ENCODE measurements around the gene ZNHIT2.
A peak's percentile ranks its signal among the peaks of the same experiment; 100 is the strongest.

The ZNHIT2 gene

GRCh38 chr11:65134240-65134951 lies 16.9 kb upstream of the ZNHIT2 start, which contains the start of gene SYVN1:
SYVN1 (minus strand) TSS chr11:65134519; CDS start chr11:65133601, 918 bp downstream.
- DNase-seq, result peak; percentile 86

- DNase-seq, result no peak
Measured at GRCh38 chr11:65133724-65134123, 16.2 kb upstream of the ZNHIT2 start.

DNA sequence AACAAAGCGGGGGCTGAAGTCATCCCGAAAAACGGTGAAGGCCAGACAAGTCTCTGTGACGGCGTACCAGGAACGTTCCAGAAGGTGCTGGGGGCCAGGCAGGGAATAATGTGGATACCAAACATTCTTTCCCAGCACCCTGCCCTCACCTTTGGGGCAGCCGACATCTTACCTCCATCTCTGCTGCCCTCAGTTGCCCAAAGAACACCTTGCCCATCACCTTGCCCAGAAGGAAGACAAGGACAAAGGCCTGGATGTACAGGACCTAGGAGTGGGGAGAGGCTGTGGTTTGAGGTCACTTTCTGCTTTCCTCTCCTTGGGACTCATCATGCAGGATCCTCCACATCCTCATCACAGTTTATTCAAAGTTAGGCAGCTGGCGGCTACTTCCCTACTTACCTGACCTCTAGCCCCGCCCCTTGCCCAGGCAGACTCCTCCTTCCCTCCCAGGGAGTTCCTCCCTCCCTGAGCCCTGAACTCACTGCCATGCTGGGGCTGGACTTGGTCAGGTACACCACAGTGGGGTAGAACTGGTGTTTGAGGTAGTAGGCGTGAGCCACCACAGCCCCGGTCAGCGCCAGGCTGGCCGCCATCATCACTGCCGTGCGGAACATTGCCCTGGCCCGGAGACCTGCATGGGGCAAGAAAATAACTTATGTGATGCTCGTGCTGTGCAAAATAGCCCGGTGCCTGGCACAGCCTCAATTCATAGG lies 15.6 kb upstream of the ZNHIT2 start:
- DNase-seq, result no peak

DNA sequence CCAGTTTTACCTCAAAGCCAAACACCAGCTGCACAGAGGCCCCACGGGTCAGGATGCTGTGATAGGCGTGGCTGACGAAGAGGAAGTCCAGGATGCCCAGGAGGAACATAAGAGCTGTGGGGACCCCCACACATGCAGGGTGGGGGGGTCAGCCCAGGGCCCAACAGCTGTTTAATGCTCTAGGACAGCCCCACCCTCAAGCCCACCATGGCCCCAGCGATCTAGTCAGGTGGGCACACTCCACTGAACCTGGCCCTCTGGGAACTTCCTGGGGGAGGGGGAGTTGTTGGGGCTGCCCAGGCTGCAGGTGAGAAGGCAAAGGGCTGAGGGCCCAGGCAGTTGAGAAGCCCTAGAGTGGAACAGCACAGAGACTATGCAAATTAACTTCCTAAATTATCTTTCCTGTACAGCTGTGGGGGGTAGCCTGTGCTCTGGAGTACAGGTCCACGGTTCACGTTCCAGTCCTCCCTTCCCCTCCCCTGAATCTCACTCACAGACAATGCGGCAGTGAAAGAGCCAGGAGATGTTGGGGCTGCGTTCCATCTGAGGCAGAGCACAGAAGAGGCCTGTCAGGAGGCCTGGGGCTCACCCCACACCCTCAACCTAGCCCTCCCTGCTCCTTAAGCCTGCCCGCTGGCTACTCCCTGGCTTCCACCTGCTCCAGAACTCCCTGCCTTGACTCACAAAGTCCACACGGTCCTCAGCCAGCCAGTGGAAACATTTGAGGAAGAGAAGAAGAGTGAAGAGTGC lies 14.9 kb upstream of the ZNHIT2 start:
- no peak for DNase-seq

DNA sequence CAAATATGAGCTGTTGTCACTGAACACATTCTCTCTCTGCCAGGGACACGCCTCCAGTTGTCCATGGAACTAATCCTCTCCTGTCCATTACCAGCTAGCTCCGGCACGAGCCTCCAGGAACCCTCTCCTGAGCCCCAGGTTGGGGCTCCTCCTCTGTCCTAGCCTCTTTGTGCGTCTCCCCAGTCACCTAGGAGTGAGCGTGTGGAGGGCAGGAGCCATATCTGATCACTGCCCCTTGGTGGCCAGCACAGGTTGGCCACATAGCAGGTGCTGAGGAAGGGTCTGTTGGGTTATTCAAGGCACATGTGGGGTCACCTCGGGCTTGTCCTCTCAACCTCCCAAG lies 14.4 kb upstream of the ZNHIT2 start:
- DNase-seq, result no peak

- DNase-seq, result no peak
Measured at GRCh38 chr11:65131417-65131776, 13.9 kb upstream of the ZNHIT2 start.

- no peak for DNase-seq
Measured at GRCh38 chr11:65130631-65131416, 13.3 kb upstream of the ZNHIT2 start.

- no peak for DNase-seq
Measured at GRCh38 chr11:65129649-65130441, 12.3 kb upstream of the ZNHIT2 start.

GRCh38 chr11:65128182-65129145 lies 11.0 kb upstream of the ZNHIT2 start:
- no peak for DNase-seq

GRCh38 chr11:65127473-65128181 lies 10.1 kb upstream of the ZNHIT2 start:
- DNase-seq, result no peak

DNA sequence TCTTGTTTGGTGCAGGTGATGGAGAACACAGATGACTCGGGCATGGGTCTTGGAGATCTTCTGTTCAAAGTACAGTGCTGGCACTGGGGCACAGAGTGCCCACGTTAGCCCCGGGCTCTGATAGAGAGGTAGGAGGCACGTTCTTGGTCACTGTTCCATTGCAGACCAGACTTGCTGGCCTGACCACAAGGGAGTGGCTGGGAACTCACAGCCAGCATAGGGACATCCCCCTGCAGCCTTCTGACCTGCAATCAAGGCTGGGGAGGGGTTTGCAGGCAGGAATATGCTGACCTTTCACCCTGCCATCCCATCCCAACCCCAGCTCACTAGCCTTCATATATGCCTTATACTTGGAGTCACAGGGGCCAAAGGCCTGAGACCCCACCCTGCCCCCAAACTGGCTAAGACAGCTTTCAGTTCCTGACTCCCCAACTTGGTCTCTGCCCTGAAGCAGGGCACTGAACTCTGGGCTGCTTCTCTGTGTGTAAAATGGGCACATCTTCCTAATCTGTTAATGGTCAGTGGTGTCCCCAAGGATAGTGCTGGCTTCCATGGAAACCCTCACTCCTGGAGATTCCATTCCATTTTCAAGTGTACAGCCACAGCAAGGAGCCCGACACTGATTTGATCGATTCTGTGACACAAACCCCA lies 9.2 kb upstream of the ZNHIT2 start:
- no peak for DNase-seq

- no peak for DNase-seq
Measured at GRCh38 chr11:65125197-65126056, 7.9 kb upstream of the ZNHIT2 start.

DNA sequence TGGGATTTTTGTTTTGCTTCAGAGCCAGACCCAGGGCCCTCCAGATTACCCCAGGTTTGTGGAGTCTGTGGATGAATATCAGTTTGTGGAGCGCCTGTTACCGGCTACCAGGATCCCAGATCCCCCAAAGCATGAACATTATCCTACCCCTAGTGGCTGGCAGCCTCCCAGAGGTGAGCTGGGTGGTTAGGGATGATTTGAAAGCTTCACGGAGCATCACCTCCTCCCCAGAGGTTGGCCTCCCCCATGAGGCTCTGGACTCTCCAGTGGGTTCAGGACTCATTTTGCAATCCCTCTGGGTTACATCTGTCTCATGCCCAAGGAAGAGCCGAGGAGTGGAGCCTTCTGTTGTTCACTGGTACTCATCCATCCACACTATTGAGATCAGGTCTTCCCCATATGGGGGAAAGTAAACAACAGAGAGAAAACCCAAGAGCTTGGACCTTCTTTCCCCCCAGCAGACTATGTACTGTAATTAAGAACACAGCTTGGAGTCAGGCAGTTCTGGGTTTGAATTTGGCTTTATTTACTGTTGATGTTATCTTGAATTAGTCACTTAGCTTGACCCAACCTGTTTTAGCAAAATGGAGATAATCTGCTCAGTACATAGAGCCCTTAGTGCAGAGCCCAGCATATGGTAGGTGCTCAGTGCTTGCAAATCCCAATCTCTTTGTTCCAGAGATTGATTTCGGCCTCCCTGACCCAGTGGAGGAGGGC lies 7.1 kb upstream of the ZNHIT2 start:
- no peak for DNase-seq

DNA sequence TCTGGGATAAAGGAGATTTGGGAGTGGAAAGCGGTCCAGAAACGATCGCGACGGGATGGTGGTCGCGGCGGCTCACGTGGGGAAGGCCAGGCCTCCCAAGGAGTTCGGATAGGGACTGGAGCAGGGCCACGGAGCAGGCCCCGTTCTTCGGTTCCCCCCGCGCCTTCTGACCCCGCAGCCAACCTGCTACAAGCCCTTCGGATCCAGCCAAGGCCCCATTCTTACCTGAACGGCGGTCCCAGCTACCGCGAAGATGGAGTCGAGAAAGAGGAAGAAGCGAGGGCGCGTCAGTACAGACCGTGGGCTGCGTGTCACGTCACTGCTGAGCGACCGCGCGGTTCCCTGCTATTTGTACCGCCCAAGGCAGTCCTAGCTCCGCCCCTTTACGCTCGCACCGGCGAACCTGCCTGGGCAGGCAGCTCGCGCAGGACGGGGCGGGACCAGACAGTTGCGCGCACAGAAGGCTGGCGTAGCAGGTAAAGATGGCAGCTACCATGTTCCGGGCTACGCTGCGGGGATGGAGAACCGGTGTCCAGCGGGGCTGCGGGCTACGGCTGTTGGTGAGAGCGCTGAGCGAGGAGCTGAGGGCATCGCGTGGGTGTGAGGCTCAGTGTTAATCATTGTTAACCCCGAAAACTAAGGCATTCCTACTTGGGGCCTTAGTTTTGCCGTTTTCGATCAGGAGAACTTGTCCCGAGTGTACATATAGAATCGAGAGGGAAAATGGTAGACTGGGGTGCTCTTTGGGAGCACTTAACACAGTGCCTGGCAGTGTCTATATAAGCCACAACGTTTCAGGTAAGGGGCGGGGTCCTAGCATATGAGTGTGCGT lies 4.6 kb upstream of the ZNHIT2 start, which contains the start of the genes FAU and MRPL49:
Gene FAU (minus strand): TSS at position 270 of the 832 bp plus-strand sequence. CDS start 321 bp downstream, outside the sequence.
Gene MRPL49 (plus strand): TSS at position 457 of the 832 bp plus-strand sequence. CDS start 26 bp downstream, at position 483.
- peak; percentile 95 for DNase-seq

DNA sequence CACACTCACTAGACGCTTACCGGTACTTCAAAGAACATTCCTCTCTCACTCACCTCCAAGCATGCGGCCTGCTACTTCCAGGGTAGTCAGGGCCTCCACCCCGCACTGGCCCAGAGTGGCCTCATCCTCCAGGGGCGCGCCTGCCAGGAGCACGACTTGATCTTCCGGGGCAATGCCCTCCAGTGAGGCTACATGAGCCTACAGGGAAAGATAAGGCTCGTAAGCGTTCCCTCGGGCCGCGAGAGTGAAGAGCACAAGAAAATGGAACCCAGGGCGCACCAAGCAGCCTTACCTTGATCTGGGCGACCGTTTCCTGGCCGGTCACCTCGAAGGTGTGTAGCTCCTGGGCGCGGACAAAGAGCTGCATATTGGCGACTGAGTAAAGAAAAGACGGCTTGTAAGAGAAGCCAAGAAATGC lies 4.0 kb upstream of the ZNHIT2 start:
- no peak for DNase-seq

DNA sequence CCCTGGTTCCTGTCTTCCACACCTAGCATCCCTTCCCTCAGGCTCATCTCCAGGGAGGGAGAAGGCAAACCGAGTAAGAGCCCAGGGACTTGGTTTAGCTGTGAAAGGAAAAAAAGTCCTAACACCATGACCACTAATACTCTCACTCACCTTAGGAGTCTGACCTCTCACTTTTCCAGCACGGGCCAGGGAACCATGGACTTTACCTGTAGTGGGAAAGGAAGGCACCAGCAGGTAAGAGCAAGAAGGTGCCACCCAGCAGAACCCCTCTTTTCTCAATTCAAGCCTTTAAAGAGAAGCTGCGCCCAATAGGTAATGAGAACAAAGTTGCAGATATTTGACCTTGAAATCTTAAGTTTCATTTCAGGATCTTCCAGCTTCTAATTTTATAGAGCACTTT lies 3.3 kb upstream of the ZNHIT2 start:
- no peak for DNase-seq

GRCh38 chr11:65119670-65119995 lies 2.1 kb upstream of the ZNHIT2 start:
- DNase-seq, result no peak

Measured in fibroblast of upper back skin (primary cell).